Neuronal stem cell (in vitro differentiated cells): ENCODE results near the gene DPP6.

Source experiments
- DNase-seq: peaks from one replicate; pipeline ENCODE4 v3.0.0-alpha.2; 2013; ENCODE audit warnings: low spot score
- H2AFZ ChIP-seq: one replicate; pipeline ENCODE4 v1.6.1; 2013; ENCODE audit warnings: mild to moderate bottlenecking, low read length, inconsistent platforms
- H2AK5ac ChIP-seq: 2 replicates; pipeline ENCODE4 v1.6.1; 2013; ENCODE audit warnings: low read depth, mild to moderate bottlenecking, inconsistent platforms, low read length, moderate library complexity, mixed read lengths
- H2BK120ac ChIP-seq: 2 replicates; pipeline ENCODE4 v1.6.1; 2013; ENCODE audit warnings: low read depth, mild to moderate bottlenecking, inconsistent platforms, low read length, moderate library complexity, mixed read lengths
- H2BK12ac ChIP-seq: one replicate; pipeline ENCODE4 v1.6.1; 2013; ENCODE audit warnings: low read length, inconsistent platforms
- H2BK15ac ChIP-seq: 2 replicates; pipeline ENCODE4 v1.6.1; 2013; ENCODE audit warnings: mild to moderate bottlenecking, low read length, inconsistent platforms, mixed read lengths
- H2BK5ac ChIP-seq: one replicate; pipeline ENCODE4 v1.6.1; 2013; ENCODE audit warnings: inconsistent platforms, mild to moderate bottlenecking, low read length, moderate library complexity
- H3K14ac ChIP-seq: one replicate; pipeline ENCODE4 v1.6.1; 2013; ENCODE audit warnings: low read length, inconsistent platforms
- H3K18ac ChIP-seq: 2 replicates; pipeline ENCODE4 v1.6.1; 2013; ENCODE audit warnings: low read length, inconsistent platforms
- H3K23ac ChIP-seq: 2 replicates; pipeline ENCODE4 v1.6.1; 2013; ENCODE audit warnings: low read depth, mild to moderate bottlenecking, mixed read lengths, low read length, inconsistent platforms; ENCODE audit not compliant: poor library complexity
- H3K27ac ChIP-seq: replicated peaks from 3 replicates; pipeline ENCODE4 v1.5.1; 2013; ENCODE audit warnings: low read length, inconsistent platforms
- H3K27me3 ChIP-seq, 3 experiments: 2 replicates each; pipeline ENCODE4 v1.6.1; 2013; ENCODE audit warnings: low read length in 3 of 3, mild to moderate bottlenecking in 2 of 3, inconsistent platforms in 1 of 3, low read depth in 1 of 3, mixed read lengths in 1 of 3, moderate library complexity in 1 of 3; ENCODE audit not compliant: control insufficient read depth in 3 of 3, insufficient read depth in 3 of 3
- H3K36me3 ChIP-seq, 2 donors: replicated peaks in 1 of 2; 2 replicates each; pipeline ENCODE4 v1.6.1; 2013; ENCODE audit warnings: low read length in 2 of 2; ENCODE audit not compliant: control insufficient read depth in 2 of 2, insufficient read depth in 2 of 2
- H3K4ac ChIP-seq: 2 replicates; pipeline ENCODE4 v1.6.1; 2013; ENCODE audit warnings: inconsistent platforms, mild to moderate bottlenecking, low read length, moderate library complexity
- H3K4me1 ChIP-seq, 2 donors: 1 replicate in 1 of 2; 2 replicates in 1 of 2; pipeline ENCODE4 v1.6.1; 2013; ENCODE audit warnings: low read length in 2 of 2, low read depth in 1 of 2; ENCODE audit not compliant: control insufficient read depth in 2 of 2, insufficient read depth in 1 of 2
- H3K4me2 ChIP-seq: one replicate; pipeline ENCODE4 v1.6.1; 2013; ENCODE audit warnings: mild to moderate bottlenecking, low read length, inconsistent platforms; ENCODE audit not compliant: insufficient read depth, poor library complexity, severe bottlenecking
- H3K4me3 ChIP-seq, 2 donors: 2 replicates each; pipeline ENCODE4 v1.5.1; 2013; ENCODE audit warnings: low read length in 2 of 2, mild to moderate bottlenecking in 2 of 2, inconsistent platforms in 1 of 2, moderate library complexity in 1 of 2
- H3K79me1 ChIP-seq: one replicate; pipeline ENCODE4 v1.6.1; 2013; ENCODE audit warnings: low read depth, mild to moderate bottlenecking, inconsistent platforms, low read length, moderate library complexity
- H3K9ac ChIP-seq: one replicate; pipeline ENCODE4 v1.6.1; 2013; ENCODE audit warnings: mild to moderate bottlenecking, low read depth, low read length, inconsistent platforms; ENCODE audit not compliant: poor library complexity
- H3K9me3 ChIP-seq, 2 donors: replicated peaks in 1 of 2; 2 replicates each; pipeline versions ENCODE3 to v1.6.1; 2013; ENCODE audit warnings: low read length in 2 of 2, mild to moderate bottlenecking in 2 of 2, inconsistent platforms in 1 of 2, low read depth in 1 of 2, mixed read lengths in 1 of 2, moderate library complexity in 1 of 2; ENCODE audit not compliant: control insufficient read depth in 2 of 2, insufficient read depth in 1 of 2
- H4K8ac ChIP-seq: one replicate; pipeline ENCODE4 v1.6.1; 2013; ENCODE audit warnings: low read depth, mild to moderate bottlenecking, inconsistent platforms, low read length, moderate library complexity
- H4K91ac ChIP-seq: one replicate; pipeline ENCODE4 v1.6.1; 2013; ENCODE audit warnings: low read length, low read depth, mild to moderate bottlenecking, inconsistent platforms; ENCODE audit not compliant: poor library complexity
- WGBS, 2 donors: extraction: QIAGEN DNeasy Blood & Tissue Kit; methylation state at CpG; one replicate each; pipeline ENCODE4 v1.1.7; 2013; ENCODE audit warnings: missing lambda C conversion rate in 2 of 2, mixed read lengths in 1 of 2; ENCODE audit not compliant: insufficient read length in 2 of 2, insufficient replicate concordance in 1 of 2; ENCODE audit errors: extremely low coverage in 2 of 2; 5-methylcytosine and 5-hydroxymethylcytosine counted together

The DPP6 gene

GRCh38 chr7:154473360-154473759 is 421.2 kb downstream of the DPP6 start:
- H3K18ac ChIP-seq: no peak overlapping the region
- H3K4me2 ChIP-seq: no peak overlapping the region
- no peak overlapping the region for H2BK120ac ChIP-seq
- H3K9me3 ChIP-seq: no peaks in the 10 kb centered on the region
- H2AK5ac ChIP-seq: no peak overlapping the region
- no peaks in the 10 kb centered on the region for H3K36me3 ChIP-seq
- H3K4me3 ChIP-seq: no peak overlapping the region
- no peak overlapping the region for H2BK12ac ChIP-seq
- no peak overlapping the region for H3K9ac ChIP-seq
- H4K8ac ChIP-seq: no peak overlapping the region
- H2BK5ac ChIP-seq: no peak overlapping the region
- no peaks in the 10 kb centered on the region for H3K27me3 ChIP-seq
- DNase-seq: no peak
- no peak overlapping the region for H4K91ac ChIP-seq
- no peak overlapping the region for H2BK15ac ChIP-seq
- H2AFZ ChIP-seq: no peak overlapping the region
- no CpG with 5 or more reads among the region's 3 CpGs for WGBS, 2 donors
- peaks cover 0 to 11% of the 10 kb centered on the region in 2 donors for H3K4me1 ChIP-seq
- no peak overlapping the region for H3K4ac ChIP-seq
- no peak overlapping the region for H3K27ac ChIP-seq
- no peaks in the 10 kb centered on the region for H3K79me1 ChIP-seq
- no peak overlapping the region for H3K14ac ChIP-seq
- H3K23ac ChIP-seq: no peak overlapping the region

GRCh38 chr7:154474903-154475520 is 422.8 kb downstream of the DPP6 start:
- no peaks in the 10 kb centered on the region for H3K9me3 ChIP-seq
- no peak overlapping the region for H3K4me3 ChIP-seq
- WGBS, 2 donors: no CpG with 5 or more reads among the region's 10 CpGs
- no peak overlapping the region for H2AFZ ChIP-seq
- H3K9ac ChIP-seq: no peak overlapping the region
- no peaks in the 10 kb centered on the region for H3K79me1 ChIP-seq
- no peak overlapping the region for H3K4ac ChIP-seq
- H3K14ac ChIP-seq: no peak overlapping the region
- no peaks in the 10 kb centered on the region for H3K27me3 ChIP-seq
- no peak overlapping the region for H3K23ac ChIP-seq
- H2BK12ac ChIP-seq: no peak overlapping the region
- peaks cover 0 to 11% of the 10 kb centered on the region in 2 donors for H3K4me1 ChIP-seq
- H2BK120ac ChIP-seq: no peak overlapping the region
- no peak overlapping the region for H2BK5ac ChIP-seq
- no peak for DNase-seq
- H4K8ac ChIP-seq: no peak overlapping the region
- no peak overlapping the region for H3K18ac ChIP-seq
- no peak overlapping the region for H2AK5ac ChIP-seq
- no peak overlapping the region for H3K27ac ChIP-seq
- no peak overlapping the region for H4K91ac ChIP-seq
- no peak overlapping the region for H2BK15ac ChIP-seq
- H3K36me3 ChIP-seq: no peaks in the 10 kb centered on the region
- H3K4me2 ChIP-seq: no peak overlapping the region

GRCh38 chr7:154475864-154476263 is 423.7 kb downstream of the DPP6 start:
- Histone ChIP-seq H3K27me3 (no peaks in the 10 kb centered on the region), H3K9me3 (no peaks in the 10 kb centered on the region)

GRCh38 chr7:154480817-154481216 is 428.6 kb downstream of the DPP6 start:
- H3K4ac ChIP-seq: no peak overlapping the region
- no peak overlapping the region for H2BK5ac ChIP-seq
- no peak for DNase-seq
- H3K4me2 ChIP-seq: no peak overlapping the region
- H2BK12ac ChIP-seq: no peak overlapping the region
- no peaks in the 10 kb centered on the region for H3K36me3 ChIP-seq
- H2AFZ ChIP-seq: no peak overlapping the region
- H3K9ac ChIP-seq: no peak overlapping the region
- H4K8ac ChIP-seq: no peak overlapping the region
- no peaks in the 10 kb centered on the region for H3K79me1 ChIP-seq
- H3K9me3 ChIP-seq: no peaks in the 10 kb centered on the region
- H3K27me3 ChIP-seq: no peaks in the 10 kb centered on the region
- no peak overlapping the region for H2BK15ac ChIP-seq
- no peak overlapping the region for H3K4me3 ChIP-seq
- H3K27ac ChIP-seq: no peak overlapping the region
- no peak overlapping the region for H3K23ac ChIP-seq
- H2AK5ac ChIP-seq: no peak overlapping the region
- no peak overlapping the region for H3K14ac ChIP-seq
- WGBS, 2 donors: no CpG with 5 or more reads among the region's 6 CpGs
- no peak overlapping the region for H2BK120ac ChIP-seq
- H3K18ac ChIP-seq: no peak overlapping the region
- no peak overlapping the region for H4K91ac ChIP-seq
- peaks cover 0 to 5% of the 10 kb centered on the region in 2 donors for H3K4me1 ChIP-seq

More at GRCh38 chr7:154475864-154476263, 423.7 kb downstream of the DPP6 start:
- Histone ChIP-seq H3K14ac (no peak overlapping the region), H3K9ac (no peak overlapping the region), H2BK12ac (no peak overlapping the region), H2BK15ac (no peak overlapping the region), H3K36me3 (no peaks in the 10 kb centered on the region), H4K91ac (no peak overlapping the region), H3K4me2 (no peak overlapping the region), H3K4me1 (peaks cover 0 to 11% of the 10 kb centered on the region in 2 donors), H3K4ac (no peak overlapping the region), H3K27ac (no peak overlapping the region), H3K23ac (no peak overlapping the region), H3K4me3 (no peak overlapping the region), H4K8ac (no peak overlapping the region), H2AFZ (no peak overlapping the region), H2AK5ac (no peak overlapping the region), H3K18ac (no peak overlapping the region), H3K79me1 (no peaks in the 10 kb centered on the region), H2BK5ac (no peak overlapping the region), H2BK120ac (no peak overlapping the region)
- WGBS, 2 donors: no CpG with 5 or more reads among the region's 5 CpGs
- DNase-seq: no peak
